ENCODE measurements around the gene ARHGAP21.

The ARHGAP21 gene

GRCh38 chr10:24722131-24722675 is 1.5 kb downstream of the ARHGAP21 start:
- FAIRE-seq = no peak

DNA sequence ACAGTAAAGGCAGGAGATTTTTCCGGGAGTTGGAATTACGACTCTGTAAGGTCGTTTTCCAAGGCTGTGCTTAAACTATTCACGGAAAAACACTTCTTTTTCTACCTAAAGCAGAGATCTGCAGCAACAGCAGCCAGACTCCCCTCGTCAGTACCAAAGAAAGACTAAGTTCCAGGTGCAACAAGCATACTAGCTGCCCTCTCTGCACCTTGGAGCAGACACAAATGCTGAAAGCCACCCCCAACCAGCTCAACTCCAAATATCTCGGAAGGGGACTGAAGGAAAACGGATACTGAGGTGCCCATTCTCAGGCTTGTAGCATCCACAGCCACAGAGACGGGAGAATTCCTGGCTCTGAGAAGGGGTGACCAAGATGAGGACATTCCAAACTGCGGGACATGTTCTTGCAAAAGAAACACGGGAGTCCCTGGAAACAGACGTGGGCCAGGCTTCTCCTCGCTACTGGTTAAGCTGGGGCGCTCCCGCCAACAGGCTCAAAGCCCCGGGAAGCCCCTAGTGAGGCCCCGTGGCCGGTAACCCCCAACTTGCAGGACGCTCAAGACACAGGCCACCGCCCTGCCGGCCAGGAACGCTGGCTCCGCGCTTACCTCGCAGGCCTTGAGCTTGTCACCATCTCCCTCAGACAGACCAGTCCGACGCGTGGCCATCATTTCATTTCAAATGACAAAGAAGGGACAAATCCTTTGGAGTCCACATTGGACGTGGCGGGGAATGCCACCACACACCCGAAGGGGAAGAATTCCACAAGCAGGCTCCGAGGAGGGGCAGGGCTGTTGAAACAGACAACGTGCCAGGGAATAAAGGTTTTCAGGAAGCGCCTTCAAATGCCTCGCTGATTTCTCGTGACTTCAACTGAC is 2.2 kb downstream of the ARHGAP21 start:
- no peak for FAIRE-seq

DNA sequence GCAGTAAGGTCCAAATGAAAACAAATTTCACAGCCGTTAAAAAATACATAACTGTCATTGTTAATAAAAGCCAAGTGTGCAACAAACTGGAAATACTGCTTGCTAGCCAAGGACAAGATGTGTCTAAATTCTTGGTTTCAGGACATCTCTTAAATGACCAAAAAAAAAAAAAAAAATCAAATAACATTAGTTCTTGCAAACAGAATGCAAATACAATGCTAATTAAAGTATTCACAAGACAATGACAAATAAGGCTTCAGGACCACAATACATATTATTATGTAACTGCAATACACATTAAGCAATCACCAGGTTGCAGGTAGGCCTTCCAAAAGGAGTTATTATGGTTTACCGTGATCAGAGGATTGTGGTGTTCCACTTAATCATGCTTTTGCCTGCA is 3.6 kb downstream of the ARHGAP21 start:
- no peak for FAIRE-seq

DNA sequence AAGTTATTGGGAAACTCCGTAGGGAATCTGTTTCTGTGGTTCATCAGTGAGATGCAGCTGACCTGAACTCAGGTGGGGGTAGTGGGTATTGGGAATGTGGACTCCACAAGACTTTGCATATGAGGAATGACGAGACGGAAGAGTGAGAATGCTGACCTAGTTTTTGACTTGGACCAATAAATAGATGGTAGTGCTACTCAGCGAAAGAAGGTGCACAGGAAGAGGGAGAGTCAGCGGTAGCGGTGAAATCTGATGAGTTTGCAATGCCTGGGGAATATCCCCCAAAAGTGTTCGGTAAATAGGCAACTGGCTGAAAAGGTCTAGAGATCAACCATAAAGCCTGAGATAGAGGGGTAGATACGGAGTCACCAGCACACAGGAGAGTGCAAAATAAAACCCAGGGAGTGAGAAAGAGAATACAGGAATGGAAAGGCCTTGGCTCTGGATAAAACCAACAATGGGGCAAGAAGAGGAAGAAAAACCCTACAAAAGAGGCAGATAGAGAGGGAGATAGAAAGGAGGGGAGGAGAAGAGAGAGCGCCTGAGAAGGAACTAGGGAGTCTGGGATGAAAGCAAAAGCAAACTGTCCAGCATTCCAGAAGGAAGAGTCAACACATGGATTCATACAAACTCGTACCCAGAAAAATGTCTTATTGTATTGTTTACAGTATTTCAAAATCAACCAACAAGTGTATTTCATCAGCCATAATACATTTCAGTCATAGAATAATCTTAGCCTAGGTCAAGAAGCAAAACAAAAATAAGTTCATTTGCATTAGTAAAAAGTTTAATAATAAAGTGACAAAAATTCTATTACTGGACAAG is 5.4 kb downstream of the ARHGAP21 start:
- FAIRE-seq = no peak

GRCh38 chr10:24716295-24716694 is 7.4 kb downstream of the ARHGAP21 start:
- no peak for FAIRE-seq

DNA sequence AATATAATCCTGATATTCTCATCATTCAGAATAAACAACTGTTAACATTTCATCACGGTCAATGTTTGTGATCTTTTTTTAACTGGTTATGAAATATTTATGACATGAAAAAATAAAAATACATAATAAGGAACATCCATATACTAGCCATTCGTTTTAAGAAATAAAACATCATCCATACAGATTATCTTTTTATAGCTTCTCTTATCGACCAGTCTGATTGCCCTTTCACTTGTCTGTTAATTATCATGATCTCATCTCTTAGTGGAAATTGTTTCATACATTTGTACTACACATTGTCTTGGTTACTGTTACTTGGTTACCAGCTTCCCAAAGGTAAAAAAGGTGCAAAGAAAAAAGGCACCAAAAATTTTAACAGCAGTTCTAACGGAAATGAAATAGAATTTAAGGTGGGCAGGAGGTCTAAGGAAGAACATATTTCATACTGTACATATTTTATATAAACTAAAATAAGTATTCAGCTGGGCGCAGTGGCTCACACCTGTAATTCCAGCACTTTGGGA is 8.4 kb downstream of the ARHGAP21 start:
- no peak for FAIRE-seq

DNA sequence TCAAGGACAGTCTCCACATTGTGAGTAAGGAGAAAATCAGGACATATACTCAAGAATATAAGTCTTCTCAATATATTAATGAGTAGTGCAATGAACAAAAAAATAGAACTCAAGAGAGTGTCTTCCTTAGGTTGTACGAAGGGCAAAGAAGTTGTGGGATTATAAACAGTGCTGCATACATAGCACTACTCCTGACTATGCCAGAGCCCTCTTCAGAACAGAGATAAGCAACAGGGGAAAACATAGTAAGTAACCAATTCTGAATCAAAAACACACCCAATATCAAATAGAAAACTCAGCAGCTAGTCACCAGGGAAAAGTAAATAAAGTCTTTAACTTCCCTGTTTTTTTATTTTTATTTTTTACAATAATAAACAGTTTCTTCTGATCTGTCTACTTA is 10.6 kb downstream of the ARHGAP21 start:
- no peak for FAIRE-seq

GRCh38 chr10:24711465-24711864 is 12.2 kb downstream of the ARHGAP21 start:
- no peak for FAIRE-seq

DNA sequence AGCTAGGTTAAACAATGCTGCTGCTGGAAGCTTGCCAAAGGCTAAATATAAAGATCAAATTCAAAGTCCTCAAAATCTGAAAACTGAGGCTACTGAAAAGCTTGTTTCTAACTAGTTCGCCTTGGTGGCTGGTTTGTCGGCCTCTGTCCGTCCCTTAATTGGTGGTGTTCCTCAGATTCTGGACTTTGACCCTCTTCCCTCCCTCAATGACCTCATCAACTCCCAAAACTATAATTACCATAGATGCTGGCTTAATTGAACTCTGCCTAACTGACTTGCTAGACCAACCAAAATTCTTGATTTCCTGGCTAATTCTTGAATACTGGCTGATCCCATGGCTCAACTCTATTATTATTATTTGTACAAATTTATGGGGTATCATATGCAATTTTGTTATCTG is 15.6 kb downstream of the ARHGAP21 start:
- FAIRE-seq = no peak

GRCh38 chr10:24707445-24707844 is 16.2 kb downstream of the ARHGAP21 start:
- FAIRE-seq = no peak

DNA sequence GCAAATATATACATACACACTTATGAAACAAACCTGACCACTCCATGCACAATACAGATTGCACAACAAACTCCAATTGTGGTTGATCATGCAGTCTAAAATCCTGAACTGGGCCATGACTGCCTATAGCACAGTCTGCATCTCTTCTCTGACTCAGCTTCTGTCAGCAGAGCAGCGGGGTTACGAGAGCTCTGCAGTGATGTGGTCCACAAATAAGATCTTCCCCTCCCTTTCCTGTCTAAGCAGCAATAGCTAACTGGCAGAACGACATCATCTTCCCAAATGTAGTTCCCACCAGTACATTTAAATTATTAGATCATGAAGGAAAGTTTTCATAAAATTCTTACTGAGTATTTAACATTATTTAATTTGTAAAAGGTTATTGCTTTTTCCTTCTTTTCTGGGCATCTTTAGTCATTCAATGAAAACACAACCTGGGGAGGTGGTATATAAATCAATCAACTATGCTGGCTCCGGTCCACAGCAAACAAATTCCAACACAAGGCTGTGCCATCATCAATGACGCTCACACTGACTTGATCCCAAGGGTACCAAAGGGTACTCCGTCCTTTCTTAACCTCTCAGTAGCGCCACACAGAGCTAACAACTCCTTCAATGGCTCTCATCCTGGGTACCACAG is 17.1 kb downstream of the ARHGAP21 start:
- no peak for FAIRE-seq

DNA sequence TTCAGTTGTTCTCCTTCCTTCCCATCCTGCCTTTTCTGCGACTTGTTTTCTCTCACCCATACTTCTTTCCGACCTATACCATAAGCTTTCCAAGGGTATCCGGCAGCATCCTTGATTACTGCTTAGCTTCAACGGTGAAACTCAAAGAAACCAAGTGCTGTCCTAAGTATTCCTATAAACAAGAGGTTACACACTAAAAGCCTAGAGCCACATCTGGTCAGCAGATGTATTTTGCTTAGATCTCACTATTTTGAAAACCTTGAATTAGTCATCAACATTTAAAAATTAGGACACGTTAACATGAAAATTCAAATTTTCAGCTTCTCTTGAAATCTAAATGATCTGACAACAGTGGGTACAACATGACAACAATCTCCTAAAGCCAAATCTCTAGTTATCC is 20.0 kb downstream of the ARHGAP21 start:
- no peak for FAIRE-seq

GRCh38 chr10:24701447-24701846 is 22.2 kb downstream of the ARHGAP21 start:
- no peak for FAIRE-seq

GRCh38 chr10:24700948-24701347 is 22.7 kb downstream of the ARHGAP21 start:
- no peak for FAIRE-seq

DNA sequence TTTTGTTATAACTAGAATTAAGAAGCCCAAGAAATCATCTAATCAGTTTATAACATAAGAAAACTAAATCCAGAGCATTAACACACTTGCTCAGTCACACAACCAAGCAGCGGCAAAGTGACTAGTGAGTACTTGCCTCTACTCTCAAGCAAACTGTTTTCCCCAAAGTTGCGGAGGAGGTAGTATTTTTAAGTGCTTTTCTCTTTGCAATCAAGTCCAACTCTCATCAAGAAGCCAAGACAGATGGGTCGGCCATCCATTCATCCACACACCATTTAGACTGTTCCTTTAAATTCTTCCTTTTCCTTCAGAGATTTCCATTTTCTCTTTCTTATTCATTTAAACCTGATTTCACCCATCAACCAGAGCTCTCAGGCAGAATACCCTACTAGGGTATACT is 25.4 kb downstream of the ARHGAP21 start:
- no peak for FAIRE-seq

GRCh38 chr10:24697080-24697479 is 26.6 kb downstream of the ARHGAP21 start:
- no peak for FAIRE-seq

- FAIRE-seq = no peak
Measured at GRCh38 chr10:24695452-24695851, 28.2 kb downstream of the ARHGAP21 start.

- no peak for FAIRE-seq
Measured at GRCh38 chr10:24694086-24694485, 29.6 kb downstream of the ARHGAP21 start.

DNA sequence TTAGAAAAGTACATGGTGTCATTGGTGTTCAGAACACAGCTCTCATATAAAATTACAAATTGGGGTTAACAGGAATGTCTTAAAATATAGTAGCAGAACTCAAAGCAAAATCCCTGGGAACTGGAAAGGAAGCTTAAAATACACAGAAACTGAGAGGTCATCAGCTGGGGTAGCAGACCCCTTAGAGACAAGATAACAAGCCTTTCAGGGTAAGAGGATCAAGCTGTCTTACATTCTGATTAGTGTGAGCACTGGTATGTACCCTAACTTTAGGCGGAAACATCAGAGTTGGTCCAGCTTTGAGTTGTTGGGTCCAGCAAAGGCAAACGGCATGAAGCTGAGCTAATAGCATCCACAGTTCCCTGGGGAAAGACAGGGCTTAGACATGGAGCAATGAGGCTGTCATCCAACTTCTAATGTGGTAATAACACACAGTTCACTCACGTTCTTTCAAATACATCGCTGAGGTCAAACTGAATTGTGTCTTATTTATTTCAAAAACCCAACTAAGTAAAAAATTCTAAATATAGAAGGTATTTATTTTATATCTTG is 32.6 kb downstream of the ARHGAP21 start:
- FAIRE-seq = no peak

DNA sequence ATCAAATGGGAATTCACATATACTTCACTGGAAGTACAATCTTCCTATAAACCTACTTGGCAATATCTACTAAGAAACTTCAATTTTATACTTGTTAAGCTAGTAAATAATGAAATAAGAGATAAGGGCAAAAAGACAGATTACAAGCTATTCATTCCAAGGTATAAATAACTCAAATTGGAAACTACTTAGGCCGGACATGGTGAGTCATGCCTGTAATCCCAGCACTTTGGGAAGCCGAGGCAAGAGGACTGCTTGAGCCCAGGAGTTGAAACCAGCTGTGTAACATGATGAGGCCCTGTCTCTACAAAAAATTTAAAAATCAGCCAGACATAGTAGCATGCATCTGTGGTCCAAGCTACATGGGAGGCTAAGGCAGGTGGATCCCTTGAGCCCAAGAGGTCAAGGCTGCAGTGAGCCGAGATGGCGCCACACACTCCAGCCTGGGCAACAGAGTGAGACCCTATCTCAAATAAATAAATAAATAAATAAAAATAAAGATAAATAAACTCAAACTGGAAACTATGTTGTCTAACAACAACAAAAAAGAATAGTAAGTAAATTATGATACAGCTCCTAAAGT is 37.6 kb downstream of the ARHGAP21 start:
- FAIRE-seq = no peak

GRCh38 chr10:24683554-24683953 is 40.1 kb downstream of the ARHGAP21 start:
- FAIRE-seq = no peak

GRCh38 chr10:24681572-24682088 is 42.1 kb downstream of the ARHGAP21 start:
- FAIRE-seq = no peak
